Ovary (tissue), 9 donors: ENCODE data around the gene SPAG5. TPM values are rescaled to one million over a fixed set of nuclear protein-coding genes. Genes with fewer than 3 reads are reported as not detected.

Experiments
- DNase-seq, 5 donors: peaks; one replicate each; pipeline ENCODE4 v3.0.0-alpha.2; 2019 to 2020
- H3K27ac ChIP-seq, 2 donors: fragments of 200-600 bp; one replicate each; pipeline versions ENCODE4 v1.5.1 to v1.8.0; 2019 to 2022
- H3K27me3 ChIP-seq: fragments of 200-600 bp; one replicate; pipeline ENCODE4 v1.8.0; 2022
- H3K36me3 ChIP-seq: fragments of 200-600 bp; sonication (generic); one replicate; pipeline ENCODE4 v1.5.1; 2019
- H3K4me1 ChIP-seq: one replicate; pipeline ENCODE4 v1.8.1; 2013; ENCODE audit warnings: mild to moderate bottlenecking, moderate library complexity; ENCODE audit not compliant: insufficient read depth
- H3K4me3 ChIP-seq: fragments of 200-600 bp; sonication (generic); one replicate; pipeline ENCODE4 v1.5.1; 2017
- H3K9me3 ChIP-seq, 2 donors: fragments of 200-600 bp in 1 of 2; sonication (generic) in 1 of 2; one replicate each; pipeline versions ENCODE4 v1.5.1 to v1.8.1; 2013 to 2019; ENCODE audit warnings: mild to moderate bottlenecking in 1 of 2, moderate library complexity in 1 of 2
- CTCF ChIP-seq, 3 donors: fragments of 450-650 bp in 2 of 3; fragments of 200-600 bp in 1 of 3; IDR thresholded peaks; one replicate each; pipeline versions ENCODE4 v1.5.1 to v1.8.0; 2016 to 2022; ENCODE audit warnings: antibody characterized with exemption in 3 of 3, mild to moderate bottlenecking in 1 of 3
- EP300 ChIP-seq: sonication (generic); formaldehyde crosslinking; IDR thresholded peaks from one replicate; pipeline ENCODE4 v1.6.1; 2017; ENCODE audit warnings: antibody characterized with exemption
- POLR2A ChIP-seq: fragments of 450-650 bp; IDR thresholded peaks from one replicate; pipeline ENCODE4 v1.6.1; 2017; ENCODE audit warnings: antibody characterized with exemption, mild to moderate bottlenecking, moderate library complexity
- WGBS, 3 donors: extraction: QIAGEN DNeasy Blood & Tissue Kit in 1 of 3; methylation state at CpG; one replicate each; pipeline versions ENCODE4 v1.1.5 to v1.1.7; 2013 to 2017; 5-methylcytosine and 5-hydroxymethylcytosine counted together
- intact Hi-C, 4 donors: fragments of 100-400 bp; cut with DNase I; formaldehyde crosslinking; loops; one replicate each; pipeline versions ENCODE4 v1.11.0 to v1.15.1; 2022 to 2023
- polyA plus RNA-seq, 2 donors: library from polyadenylated mRNA; stranded (reverse); fragments of 200-250 nt in 1 of 2; fragments of 350-450 nt in 1 of 2; fragmentation: Illumina TruSeq in 1 of 2; extraction: RNeasy Lipid Tissue Mini Kit (QIAGEN cat#74804) in 1 of 2; gene quantifications; one replicate each; pipeline ENCODE4 v1.2.3, GENCODE V29; 2013 to 2014
- total RNA-seq, 7 donors: library from RNA; depleted of rRNA in 2 of 7; stranded (reverse); fragments of >200 nt in 2 of 7; fragmentation: NEBNext Ultra II Directional in 3 of 7; extraction: Animal tissue kit (Norgen Biotek cat#: 25700) in 3 of 7; gene quantifications; one replicate each; pipeline versions ENCODE4 v1.1.0 to v1.2.4, GENCODE V29; 2016 to 2023
- donor health status: DM: no; HTN: no; CAD: no; lungs with moderate emphysema.
- donor health status: DM: no; HTN: no; CAD: no.
- donor health status: Bipolar disorder and iron deficiency.
- donor health status: DM: yes; HTN: yes; CAD: no.
- donor health status: DM: no; HTN: no; CAD: no.
- donor health status: DM: yes; HTN: yes; CAD: no.

SPAG5 gene
- total and polyA plus RNA-seq, 9 donors: 2.1 to 5.0 (median 3.3) TPM

- peaks cover 6% of the 10 kb centered on the region for H3K4me1 ChIP-seq
- intact Hi-C loops: no loop called here
- H3K36me3 ChIP-seq: no peaks in the 10 kb centered on the region
- no peaks in the 10 kb centered on the region for H3K9me3 ChIP-seq
- no peak for TF ChIP-seq EP300
- no peak for TF ChIP-seq POLR2A
- TF ChIP-seq CTCF (IDR thresholded peaks at IDR 0.05): no peak
- no peak overlapping the region for H3K27ac ChIP-seq
- H3K27me3 ChIP-seq: no peaks in the 10 kb centered on the region
- no peak overlapping the region for H3K4me3 ChIP-seq
- DNase-seq: no peak
- WGBS, 3 donors: 85 to 94% (median 89%) methylated on average over 14 of the region's 14 CpGs
Measured at GRCh38 chr17:28547096-28547622, 51.7 kb downstream of the SPAG5 start.

- Histone ChIP-seq H3K9me3 (no peaks in the 10 kb centered on the region), H3K36me3 (no peaks in the 10 kb centered on the region), H3K4me3 (no peak overlapping the region), H3K27ac (no peak overlapping the region), H3K4me1 (no peaks in the 10 kb centered on the region), H3K27me3 (no peaks in the 10 kb centered on the region)
- no peak for DNase-seq
- 63 to 67% (median 67%) methylated on average over 6 of the region's 6 CpGs for WGBS, 3 donors
- TF ChIP-seq CTCF (IDR thresholded peaks at IDR 0.05) (no peak), POLR2A (no peak), EP300 (no peak)
- intact Hi-C loops: no loop called here
Measured at GRCh38 chr17:28545787-28546415, 52.9 kb downstream of the SPAG5 start.

GRCh38 chr17:28545141-28545503 lies 53.7 kb downstream of the SPAG5 start:
- no peak for DNase-seq
- 72 to 87% (median 83%) methylated on average over 2 of the region's 2 CpGs for WGBS, 3 donors
- Histone ChIP-seq H3K27ac (no peak overlapping the region), H3K4me1 (no peaks in the 10 kb centered on the region), H3K27me3 (no peaks in the 10 kb centered on the region), H3K4me3 (no peak overlapping the region), H3K36me3 (no peaks in the 10 kb centered on the region), H3K9me3 (no peaks in the 10 kb centered on the region)
- TF ChIP-seq EP300: no peak
- TF ChIP-seq CTCF (IDR thresholded peaks at IDR 0.05): no peak
- no peak for TF ChIP-seq POLR2A
- intact Hi-C loops: no loop called here

DNA sequence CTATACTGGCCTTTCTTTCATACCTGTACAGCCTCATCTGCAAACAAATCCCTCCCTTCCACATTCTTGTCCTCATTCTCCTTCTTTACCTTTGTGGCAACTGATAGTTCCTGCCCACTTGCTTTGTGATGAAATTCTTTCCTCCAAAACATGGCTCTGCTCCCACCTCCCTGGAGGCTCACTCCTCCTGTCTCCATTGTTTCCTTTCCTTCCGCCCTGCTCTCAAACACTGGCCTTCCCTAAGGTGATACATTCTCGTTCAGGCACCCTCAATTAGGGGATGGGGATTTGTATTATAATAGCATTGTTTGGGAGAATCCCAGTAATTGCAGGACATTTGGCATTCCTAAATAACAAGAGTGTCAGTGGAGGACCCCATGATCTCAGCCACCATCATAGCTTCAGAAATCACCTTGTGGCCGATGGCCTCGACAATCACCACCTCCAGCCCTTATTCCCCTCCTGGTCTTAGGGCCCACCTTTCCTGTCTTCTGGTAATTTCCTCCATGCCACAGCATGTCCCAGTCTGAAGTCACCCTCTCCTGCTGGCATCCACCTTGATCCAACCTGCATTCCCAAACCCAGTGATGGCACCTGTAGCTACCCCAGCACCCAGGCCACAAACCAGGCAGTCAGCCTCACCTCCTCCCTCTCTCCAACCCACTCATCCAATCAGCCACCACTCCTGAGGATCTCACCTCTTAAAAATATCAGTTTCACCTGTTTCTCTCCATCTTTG lies 54.3 kb downstream of the SPAG5 start:
- intact Hi-C loops: no loop called here
- Histone ChIP-seq H3K27ac (no peak overlapping the region), H3K36me3 (no peaks in the 10 kb centered on the region), H3K4me3 (no peak overlapping the region), H3K4me1 (no peaks in the 10 kb centered on the region), H3K27me3 (no peaks in the 10 kb centered on the region), H3K9me3 (no peaks in the 10 kb centered on the region)
- TF ChIP-seq EP300: no peak
- no peak for TF ChIP-seq CTCF (IDR thresholded peaks at IDR 0.05)
- no peak for TF ChIP-seq POLR2A
- no peak for DNase-seq
- 84 to 85% (median 85%) methylated on average over 4 of the region's 4 CpGs for WGBS, 3 donors
